Hepatocyte (in vitro differentiated cells): ENCODE results near the gene WFDC9.

Experiments
- CTCF ChIP-seq: fragments of 200-600 bp; sonication (generic); IDR thresholded peaks from 2 replicates; pipeline ENCODE4 v1.5.1; 2016; ENCODE audit warnings: antibody characterized with exemption, mild to moderate bottlenecking; ENCODE audit not compliant: poor library complexity
- EZH2 ChIP-seq: fragments of 200-600 bp; sonication (generic); IDR thresholded peaks from 2 replicates; pipeline ENCODE4 v1.6.1; 2016; ENCODE audit warnings: antibody characterized with exemption, mild to moderate bottlenecking, borderline replicate concordance

GRCh38 chr20:45607810-45608209 lies 23.3 kb downstream of the WFDC9 start:
- no peak for TF ChIP-seq CTCF
- TF ChIP-seq EZH2 = no peak
